ENCODE data around the gene ABRACL.

The ABRACL gene

DNA sequence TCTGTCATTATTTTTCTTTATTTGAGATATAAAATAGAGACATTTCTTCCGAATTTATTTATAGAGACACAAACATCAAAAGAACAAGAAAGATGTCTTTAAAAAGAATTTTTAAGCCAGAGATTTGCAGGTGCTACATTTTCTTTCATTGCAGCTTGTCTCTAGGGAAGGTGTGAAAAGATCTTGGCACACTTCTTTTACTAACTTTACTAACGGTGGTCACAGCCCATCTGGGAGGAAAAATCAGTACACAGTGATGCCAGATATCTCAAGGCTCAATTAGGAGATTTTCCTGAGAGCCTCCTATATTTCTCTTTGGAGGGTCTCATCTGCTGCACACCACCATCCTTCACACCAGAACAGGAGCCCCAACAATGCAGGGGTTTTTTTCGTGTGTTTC, 29.5 kb downstream of the ABRACL start:
- no peak for DNase-seq

DNA sequence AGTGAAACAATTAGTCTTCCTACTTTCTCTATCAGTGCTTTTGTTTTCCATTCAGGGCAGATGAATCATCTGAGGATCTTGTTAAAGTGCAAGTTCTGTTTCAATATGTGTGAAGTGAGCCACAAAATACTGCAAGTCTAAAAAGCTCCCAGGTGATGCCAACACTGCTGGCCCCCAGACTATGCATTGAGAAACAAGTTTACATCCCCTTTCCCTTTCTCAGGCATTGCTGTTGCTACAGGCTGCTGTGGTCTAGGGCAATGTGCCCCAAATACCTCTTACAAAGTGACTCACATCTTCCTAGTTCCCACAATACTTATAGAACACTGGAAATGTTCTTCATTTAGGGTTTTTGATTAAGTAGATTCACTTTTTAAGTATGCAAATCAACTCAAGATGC, 31.8 kb downstream of the ABRACL start:
- DNase-seq: no peak

DNA sequence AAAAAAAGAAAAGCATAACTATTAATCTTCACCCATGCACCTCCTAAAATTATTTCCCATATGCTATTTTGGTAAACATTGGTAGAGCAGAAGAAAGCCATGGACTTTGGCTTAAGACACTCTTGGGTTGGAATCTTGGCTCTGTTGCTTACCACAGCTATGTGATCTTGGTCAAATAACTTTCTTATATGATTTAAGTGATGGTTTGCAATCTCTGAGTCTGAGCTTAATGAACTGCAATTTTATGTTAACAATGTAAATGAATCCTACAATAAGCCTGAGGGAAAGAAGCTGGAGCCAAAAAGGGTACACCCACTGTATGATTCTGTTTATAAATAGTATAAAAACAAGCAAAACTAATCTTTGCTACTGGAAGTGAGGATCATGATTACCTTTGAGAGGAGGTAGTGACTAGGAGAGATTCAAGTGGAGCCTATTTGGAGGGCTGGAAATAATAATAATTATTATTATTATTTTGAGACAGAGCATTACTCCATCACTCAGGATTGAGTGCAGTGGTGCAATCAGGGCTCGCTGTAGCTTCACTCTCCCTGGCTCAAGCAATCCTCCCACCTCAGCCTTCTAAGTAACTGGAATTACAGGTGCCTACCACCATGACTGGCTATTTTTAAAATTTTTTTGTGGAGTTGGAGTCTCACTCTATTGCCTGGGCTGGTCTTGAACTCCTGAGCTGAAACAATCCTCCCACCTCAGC, 34.5 kb downstream of the ABRACL start:
- DNase-seq: no peak

DNA sequence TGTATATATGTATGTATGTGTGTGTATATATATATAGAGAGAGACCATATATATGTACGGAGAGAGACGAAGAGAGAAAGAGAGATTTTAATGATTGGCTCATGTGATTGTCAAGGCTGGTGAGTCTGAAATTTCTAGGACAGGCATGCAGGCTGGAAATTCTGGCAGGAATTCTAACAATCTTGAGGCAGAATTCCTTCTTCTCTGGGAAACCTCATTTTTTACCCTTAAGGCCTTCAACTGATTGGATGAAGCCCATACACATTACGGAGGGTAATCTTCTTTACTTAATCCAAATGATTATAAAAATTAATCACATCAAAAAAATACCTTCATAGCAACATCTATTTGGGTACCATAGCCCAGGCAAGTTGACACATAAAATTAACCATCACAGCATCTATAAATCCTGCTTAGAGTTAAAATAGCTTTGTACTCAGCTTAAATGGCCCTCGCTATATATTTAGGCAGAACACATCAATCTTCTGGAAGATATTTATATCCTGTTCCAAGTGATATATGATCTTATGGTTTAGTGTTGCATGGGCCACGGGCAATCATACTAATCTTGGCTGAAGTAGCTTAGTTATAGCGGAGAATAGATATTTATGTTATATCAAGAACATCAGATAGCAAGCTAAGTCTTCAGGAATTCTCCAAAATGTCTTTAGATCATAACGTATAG, 36.6 kb downstream of the ABRACL start:
- no peak for DNase-seq

DNA sequence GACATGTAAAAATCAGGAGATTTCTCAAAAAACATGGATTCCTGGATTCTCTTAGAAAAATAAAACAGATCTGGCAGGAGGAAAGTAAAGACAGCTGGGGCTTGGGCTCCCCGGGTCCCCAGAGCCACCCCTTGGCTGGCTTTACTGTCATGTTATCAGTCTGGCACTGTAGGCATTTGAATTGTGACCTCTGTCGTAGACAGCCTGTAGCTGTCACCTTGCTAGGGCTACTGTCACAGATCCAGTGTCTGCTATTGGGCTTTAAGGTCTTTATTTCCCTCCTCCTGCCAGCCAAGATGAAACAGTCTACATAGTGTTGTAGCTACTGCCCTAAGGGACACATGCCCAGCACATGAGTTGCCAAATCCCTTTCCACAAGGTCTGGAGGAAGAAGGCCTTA, 37.5 kb downstream of the ABRACL start:
- DNase-seq: no peak

DNA sequence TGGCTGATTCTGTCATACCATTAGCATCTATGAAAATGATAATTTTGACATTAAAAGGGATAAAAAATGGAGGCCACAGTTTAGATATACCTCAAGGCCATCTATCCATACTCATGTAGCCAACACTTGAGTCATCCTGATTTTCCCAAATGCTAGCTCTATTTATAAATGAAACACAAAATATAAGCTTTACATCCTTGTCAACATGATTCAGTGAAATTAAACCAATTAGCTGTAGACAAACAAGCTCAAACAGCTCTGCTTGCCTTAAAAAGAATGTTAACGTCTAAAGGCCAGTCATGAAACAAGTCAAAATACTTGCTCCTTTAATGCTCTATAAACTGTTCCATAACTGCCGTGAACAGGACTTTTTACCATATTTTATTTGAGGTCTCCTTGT, 40.3 kb downstream of the ABRACL start:
- DNase-seq: no peak

DNA sequence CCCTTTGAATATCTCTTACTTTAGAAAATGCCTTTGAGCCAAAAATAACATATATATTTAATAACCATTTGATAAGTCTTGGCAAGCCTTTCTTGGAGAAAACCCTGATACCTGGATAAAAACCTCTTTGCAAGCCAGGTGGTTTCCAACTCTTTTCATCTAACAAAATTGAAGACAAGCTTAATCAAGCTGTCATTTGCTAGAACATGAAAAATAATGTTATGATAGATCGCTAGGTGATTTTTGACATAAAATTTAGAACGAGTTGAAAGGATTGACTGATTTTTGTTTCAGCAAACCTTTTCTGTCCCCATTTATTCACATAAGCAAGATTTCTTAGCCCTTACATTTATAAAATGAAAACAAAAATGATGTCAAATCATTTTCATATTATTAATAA, 44.6 kb downstream of the ABRACL start:
- DNase-seq: no peak

DNA sequence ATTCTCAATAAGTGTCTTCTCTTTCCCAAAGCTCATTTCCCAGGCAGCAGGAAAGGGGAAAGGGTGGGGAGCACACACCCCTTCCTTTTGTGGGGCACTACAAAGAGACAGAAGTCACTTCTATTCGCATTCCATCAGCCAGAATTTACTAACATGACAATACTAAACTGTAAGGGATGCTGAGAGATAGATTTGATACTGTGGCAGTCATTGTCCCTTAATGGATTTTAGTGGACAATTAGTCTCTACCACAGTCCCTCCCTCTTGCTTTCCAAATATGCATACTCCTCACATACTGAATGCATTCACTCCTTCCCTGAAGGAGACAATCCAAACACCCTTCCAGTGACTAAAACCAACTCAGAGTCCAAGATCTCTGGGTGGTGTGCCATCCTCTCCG, 50.5 kb downstream of the ABRACL start:
- no peak for DNase-seq

DNA sequence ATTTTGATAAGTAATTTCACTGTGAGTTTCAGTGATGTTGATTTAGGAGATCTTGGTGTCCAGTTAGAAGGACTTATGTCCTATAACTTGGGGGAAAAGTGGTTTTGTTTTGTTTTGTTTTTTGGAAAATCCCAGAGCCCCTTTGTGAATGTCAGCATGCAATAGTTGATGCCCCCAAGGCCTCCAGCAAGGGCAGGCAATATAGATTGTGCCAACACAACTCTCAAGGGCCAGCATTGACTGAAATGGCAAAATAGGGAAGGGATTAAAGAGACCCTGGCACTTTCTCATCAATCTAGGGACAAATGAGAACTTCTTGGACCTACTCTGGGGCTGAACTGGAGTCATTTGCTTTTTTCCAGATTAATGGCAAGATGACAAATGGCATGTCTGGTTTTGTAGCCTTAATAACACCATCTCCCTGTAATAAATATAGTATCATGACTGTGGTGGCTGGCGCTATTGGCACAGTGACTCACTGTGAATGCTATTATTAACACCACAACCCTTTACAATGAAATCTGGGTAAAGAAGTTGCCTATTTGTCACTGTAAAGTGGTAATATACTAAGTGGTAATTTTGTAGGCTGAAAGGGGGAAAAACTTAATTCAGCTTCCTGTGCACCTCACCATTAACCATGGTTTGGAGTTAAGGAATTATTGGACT, 51.8 kb downstream of the ABRACL start:
- no peak for DNase-seq

DNA sequence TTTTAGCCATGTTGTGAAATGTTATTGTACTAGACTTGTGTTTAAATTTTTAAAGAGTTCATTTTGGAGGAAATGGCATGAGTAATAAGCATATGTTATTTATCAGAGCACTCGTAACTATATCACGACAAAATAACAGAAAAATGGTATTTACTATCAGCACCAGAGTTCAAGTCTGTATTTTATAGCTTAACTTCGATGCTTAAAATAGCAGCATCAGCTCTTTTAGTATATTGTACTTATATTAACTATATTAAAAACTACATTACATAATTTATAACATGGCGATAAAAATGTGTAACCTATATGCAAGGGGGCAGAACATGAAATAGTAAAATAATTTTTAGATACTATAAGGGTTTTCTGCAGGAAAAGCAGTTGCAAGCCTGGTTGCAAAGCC, 52.9 kb downstream of the ABRACL start:
- no peak for DNase-seq

DNA sequence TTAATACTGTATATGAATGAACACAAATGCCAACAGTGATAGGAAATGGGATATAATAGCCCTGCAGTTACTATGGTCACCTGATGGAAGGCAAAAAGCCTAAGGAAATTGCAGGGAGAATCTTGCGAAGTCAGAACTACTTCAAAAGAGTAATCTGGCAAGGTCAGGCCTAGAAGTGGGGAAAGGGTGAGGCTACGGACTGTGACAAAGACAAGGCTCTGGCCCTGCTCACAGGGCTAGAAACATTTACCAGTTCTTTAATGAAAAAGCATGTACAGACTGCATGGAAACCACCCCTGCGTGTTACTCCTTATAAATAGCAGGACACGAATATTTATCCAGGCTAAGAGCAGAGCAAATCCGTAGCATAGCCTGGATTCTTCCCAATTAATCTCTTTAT, 53.8 kb downstream of the ABRACL start:
- no peak for DNase-seq

DNA sequence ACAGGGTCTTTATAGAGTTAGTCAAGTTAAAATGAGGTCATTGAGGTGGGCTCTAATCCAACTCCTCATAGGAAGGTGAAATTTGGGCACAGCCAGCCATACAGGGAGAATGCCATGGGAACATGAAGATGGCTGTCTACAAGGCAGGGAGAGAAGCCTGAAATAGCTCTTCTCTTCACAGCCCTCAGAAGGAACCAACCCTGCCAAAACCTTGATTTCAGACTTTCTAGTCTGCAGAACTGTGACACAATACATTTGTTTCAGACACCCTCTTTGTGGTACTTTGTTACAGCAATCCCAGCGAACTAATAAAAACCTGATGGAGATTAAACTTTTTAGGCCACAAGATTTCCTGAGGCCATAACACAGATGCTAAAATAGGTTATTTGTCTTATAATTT, 63.3 kb downstream of the ABRACL start:
- no peak for DNase-seq
